K562 (cell line): ENCODE results near the gene WDR13. TPM values are rescaled to one million over a fixed set of nuclear protein-coding genes. Genes with fewer than 3 reads are reported as not detected.
A peak's percentile ranks its signal among the peaks of the same experiment; 100 is the strongest.

ENCODE experiments used
- ARID2 ChIP-seq: fragments of 450-650 bp; IDR thresholded peaks from 2 replicates; pipeline ENCODE4 v1.6.1; 2017; ENCODE audit warnings: antibody characterized with exemption, mild to moderate bottlenecking
- BRD9 ChIP-seq: fragments of 450-650 bp; IDR thresholded peaks from 2 replicates; pipeline ENCODE4 v1.6.1; 2018; ENCODE audit warnings: low read depth; ENCODE audit not compliant: partially characterized antibody
- CBFA2T3 ChIP-seq: fragments of 450-650 bp; IDR thresholded peaks from 2 replicates; pipeline ENCODE4 v1.6.1; 2017
- CHCHD3 ChIP-seq: fragments of 250-450 bp; sonication (Bioruptor Pico); IDR thresholded peaks from 2 replicates; pipeline ENCODE4 v2.1.2; 2022; ENCODE audit warnings: mild to moderate bottlenecking
- FOXP1 ChIP-seq: sonication (generic); formaldehyde crosslinking; IDR thresholded peaks from 2 replicates; pipeline ENCODE4 v1.8.0; 2022; ENCODE audit warnings: mild to moderate bottlenecking, missing genetic modification reagents
- GABPB1 ChIP-seq: sonication (generic); formaldehyde crosslinking; IDR thresholded peaks from 2 replicates; pipeline ENCODE4 v1.8.0; 2022; ENCODE audit warnings: mild to moderate bottlenecking, missing genetic modification reagents
- GATAD2A ChIP-seq: fragments of 450-650 bp; IDR thresholded peaks from 2 replicates; pipeline ENCODE4 v1.6.1; 2017
- IFI16 ChIP-seq: fragments of 250-450 bp; sonication (Bioruptor Pico); IDR thresholded peaks from 2 replicates; pipeline ENCODE4 v2.1.2; 2022; ENCODE audit warnings: mild to moderate bottlenecking, inconsistent platforms
- JUNB ChIP-seq: fragments of 450-650 bp; formaldehyde crosslinking; conservative IDR thresholded peaks from 2 replicates; pipeline ENCODE4 v1.4.0; 2020; ENCODE audit warnings: mild to moderate bottlenecking
- MTF1 ChIP-seq: fragments of 250-450 bp; sonication (Bioruptor Pico); IDR thresholded peaks from 2 replicates; pipeline ENCODE4 v1.9.0; 2021; ENCODE audit warnings: moderate library complexity, mild to moderate bottlenecking, inconsistent platforms, borderline replicate concordance
- NCOA1 ChIP-seq: fragments of 450-650 bp; IDR thresholded peaks from 2 replicates; pipeline ENCODE4 v1.6.1; 2016; ENCODE audit warnings: low read depth
- RFX5 ChIP-seq: IDR thresholded peaks from 2 replicates; pipeline ENCODE4 v1.6.1; 2011; ENCODE audit warnings: low read depth, mild to moderate bottlenecking, improper control_type of control experiment, low read length
- SIX5 ChIP-seq, 2 experiments: IDR thresholded peaks; 2 replicates each; pipeline ENCODE4 v1.6.1; 2011; ENCODE audit warnings: low read length in 2 of 2, borderline replicate concordance in 1 of 2, low read depth in 1 of 2, mild to moderate bottlenecking in 1 of 2, moderate library complexity in 1 of 2; ENCODE audit not compliant: insufficient read depth in 1 of 2
- SOX6 ChIP-seq: fragments of 450-650 bp; IDR thresholded peaks from 2 replicates; pipeline ENCODE4 v1.6.1; 2014; ENCODE audit warnings: mild to moderate bottlenecking
- SP1 ChIP-seq: sonication (generic); formaldehyde crosslinking; IDR thresholded peaks from 2 replicates; pipeline ENCODE4 v1.8.1; 2022; ENCODE audit warnings: mild to moderate bottlenecking, missing genetic modification reagents
- SRSF7 ChIP-seq: fragments of 200-400 bp; formaldehyde crosslinking; optimal IDR thresholded peaks from 2 replicates; pipeline ENCODE3; 2017; ENCODE audit warnings: mild to moderate bottlenecking, low read depth, low read length
- STAT5A ChIP-seq: IDR thresholded peaks from 2 replicates; pipeline ENCODE4 v1.6.1; 2012; ENCODE audit warnings: low read length, inconsistent platforms, borderline replicate concordance
- ZFP36 ChIP-seq: fragments of 150-350 bp; IDR thresholded peaks from 2 replicates; pipeline ENCODE4 v1.6.1; 2018; ENCODE audit warnings: low read length, low read depth; ENCODE audit not compliant: partially characterized antibody
- ZNF274 ChIP-seq: IDR thresholded peaks from 2 replicates; pipeline ENCODE4 v1.6.1; 2011; ENCODE audit warnings: low read depth, mild to moderate bottlenecking, low read length, moderate library complexity, borderline replicate concordance
- ZNF354B ChIP-seq: fragments of 250-450 bp; sonication (Bioruptor Pico); IDR thresholded peaks from 2 replicates; pipeline ENCODE4 v1.4.0; 2020
- ZNF512 ChIP-seq: IDR thresholded peaks from 2 replicates; pipeline ENCODE4 v1.6.1; 2016; ENCODE audit warnings: missing genetic modification characterization, missing compliant biosample characterization
- ZNF76 ChIP-seq: fragments of 250-450 bp; sonication (Bioruptor Pico); IDR thresholded peaks from 2 replicates; pipeline ENCODE4 v1.4.0; 2020; ENCODE audit warnings: mild to moderate bottlenecking, moderate library complexity, borderline replicate concordance
- polyA plus RNA-seq, 8 experiments: library from polyadenylated mRNA; depleted of rRNA in 4 of 8; stranded (reverse) in 5 of 8; unstranded in 3 of 8; fragments of >200 nt; fragmentation: Nextera tagmentation in 2 of 8; fragmentation: Illumina TruSeq in 1 of 8; extraction: Ambion mirVana in 2 of 8; extraction: Trizol in 1 of 8; gene quantifications; 2 replicates each; pipeline versions ENCODE4 v1.2.1 to v1.2.3, GENCODE V29; 2011 to 2014; ENCODE audit warnings: inconsistent platforms in 1 of 8, missing spikeins in 1 of 8
- total RNA-seq, 7 experiments: library from RNA; depleted of rRNA in 6 of 7; stranded (reverse); fragments of >200 nt in 6 of 7; fragmentation: Illumina TruSeq in 2 of 7; extraction: Trizol in 2 of 7; gene quantifications; 2 replicates each; pipeline versions ENCODE4 v1.2.1 to v1.2.3, GENCODE V29; 2011 to 2021; ENCODE audit warnings: low replicate concordance in 1 of 7
- TF ChIP-seq, protein P1 (sequence below): sonication (generic); formaldehyde crosslinking; IDR thresholded peaks from 2 replicates; pipeline ENCODE4 v1.5.0; 2020; ENCODE audit warnings: missing genetic modification reagents
- TF ChIP-seq, protein P2 (sequence below): fragments of 250-450 bp; sonication (Bioruptor Pico); IDR thresholded peaks from 2 replicates; pipeline ENCODE4 v1.5.0; 2020; ENCODE audit warnings: mild to moderate bottlenecking, borderline replicate concordance
- TF ChIP-seq, protein P3 (sequence below), 2 experiments: fragments of 450-650 bp; IDR thresholded peaks; 2 replicates each; pipeline ENCODE4 v1.6.1; 2016

Gene WDR13
- total and polyA plus RNA-seq, 9 of the 15 experiments (the other 6 are each of a cell fraction or from before 2014, with no cell fraction given) = 7.4 to 70.5 (median 31.4) TPM

GRCh38 chrX:48617542-48618340 lies 20.4 kb downstream of the WDR13 start (continued):
- no peak for TF ChIP-seq MTF1 (CRISPR knock-in tag)
- TF ChIP-seq ZNF512 (tag) = no peak
- TF ChIP-seq SIX5 (IDR thresholded peaks at IDR 0.05; ENCODE audit: borderline replicate concordance in 1 of 2, insufficient read depth in 1 of 2, low read depth in 1 of 2, low read length in 2 of 2) = no peak
- TF ChIP-seq, protein P1, sequence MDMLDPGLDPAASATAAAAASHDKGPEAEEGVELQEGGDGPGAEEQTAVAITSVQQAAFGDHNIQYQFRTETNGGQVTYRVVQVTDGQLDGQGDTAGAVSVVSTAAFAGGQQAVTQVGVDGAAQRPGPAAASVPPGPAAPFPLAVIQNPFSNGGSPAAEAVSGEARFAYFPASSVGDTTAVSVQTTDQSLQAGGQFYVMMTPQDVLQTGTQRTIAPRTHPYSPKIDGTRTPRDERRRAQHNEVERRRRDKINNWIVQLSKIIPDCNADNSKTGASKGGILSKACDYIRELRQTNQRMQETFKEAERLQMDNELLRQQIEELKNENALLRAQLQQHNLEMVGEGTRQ (CRISPR knock-in tag) = no peak
- TF ChIP-seq NCOA1 = no peak
- TF ChIP-seq, protein P2, sequence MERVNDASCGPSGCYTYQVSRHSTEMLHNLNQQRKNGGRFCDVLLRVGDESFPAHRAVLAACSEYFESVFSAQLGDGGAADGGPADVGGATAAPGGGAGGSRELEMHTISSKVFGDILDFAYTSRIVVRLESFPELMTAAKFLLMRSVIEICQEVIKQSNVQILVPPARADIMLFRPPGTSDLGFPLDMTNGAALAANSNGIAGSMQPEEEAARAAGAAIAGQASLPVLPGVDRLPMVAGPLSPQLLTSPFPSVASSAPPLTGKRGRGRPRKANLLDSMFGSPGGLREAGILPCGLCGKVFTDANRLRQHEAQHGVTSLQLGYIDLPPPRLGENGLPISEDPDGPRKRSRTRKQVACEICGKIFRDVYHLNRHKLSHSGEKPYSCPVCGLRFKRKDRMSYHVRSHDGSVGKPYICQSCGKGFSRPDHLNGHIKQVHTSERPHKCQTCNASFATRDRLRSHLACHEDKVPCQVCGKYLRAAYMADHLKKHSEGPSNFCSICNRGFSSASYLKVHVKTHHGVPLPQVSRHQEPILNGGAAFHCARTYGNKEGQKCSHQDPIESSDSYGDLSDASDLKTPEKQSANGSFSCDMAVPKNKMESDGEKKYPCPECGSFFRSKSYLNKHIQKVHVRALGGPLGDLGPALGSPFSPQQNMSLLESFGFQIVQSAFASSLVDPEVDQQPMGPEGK (CRISPR knock-in tag) = no peak
- no peak for TF ChIP-seq GABPB1 (CRISPR knock-in tag)
- TF ChIP-seq ZNF354B = no peak
- no peak for TF ChIP-seq GATAD2A
- TF ChIP-seq ZNF76 = no peak
- no peak for TF ChIP-seq SRSF7
- TF ChIP-seq RFX5 = no peak
- no peak for TF ChIP-seq JUNB
- no peak for TF ChIP-seq BRD9
- TF ChIP-seq CBFA2T3 = peak; percentile 88
- TF ChIP-seq ZFP36 = peak; percentile 88
- TF ChIP-seq CHCHD3 (CRISPR knock-in tag) = no peak
- TF ChIP-seq, protein P3, sequence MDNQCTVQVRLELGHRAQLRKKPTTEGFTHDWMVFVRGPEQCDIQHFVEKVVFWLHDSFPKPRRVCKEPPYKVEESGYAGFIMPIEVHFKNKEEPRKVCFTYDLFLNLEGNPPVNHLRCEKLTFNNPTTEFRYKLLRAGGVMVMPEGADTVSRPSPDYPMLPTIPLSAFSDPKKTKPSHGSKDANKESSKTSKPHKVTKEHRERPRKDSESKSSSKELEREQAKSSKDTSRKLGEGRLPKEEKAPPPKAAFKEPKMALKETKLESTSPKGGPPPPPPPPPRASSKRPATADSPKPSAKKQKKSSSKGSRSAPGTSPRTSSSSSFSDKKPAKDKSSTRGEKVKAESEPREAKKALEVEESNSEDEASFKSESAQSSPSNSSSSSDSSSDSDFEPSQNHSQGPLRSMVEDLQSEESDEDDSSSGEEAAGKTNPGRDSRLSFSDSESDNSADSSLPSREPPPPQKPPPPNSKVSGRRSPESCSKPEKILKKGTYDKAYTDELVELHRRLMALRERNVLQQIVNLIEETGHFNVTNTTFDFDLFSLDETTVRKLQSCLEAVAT (IDR thresholded peaks at IDR 0.05) = no peak
- TF ChIP-seq FOXP1 (CRISPR knock-in tag) = no peak
- TF ChIP-seq ZNF274 = no peak
- no peak for TF ChIP-seq SOX6
- no peak for TF ChIP-seq IFI16
- TF ChIP-seq SP1 (CRISPR knock-in tag) = no peak
- TF ChIP-seq STAT5A = peak; percentile 51; the same call in 1 of the 2 replicates
- no peak for TF ChIP-seq ARID2
